HG02571 (cell line): Measurements from ENCODE around the gene MAST4.

Source experiments
- ATAC-seq: cut with Tn5 transposase; IDR thresholded peaks from one replicate; pipeline ENCODE4 v1.9.1; 2021; ENCODE audit warnings: mild to moderate bottlenecking, moderate library complexity; ENCODE audit not compliant: unreplicated experiment

Gene MAST4

DNA sequence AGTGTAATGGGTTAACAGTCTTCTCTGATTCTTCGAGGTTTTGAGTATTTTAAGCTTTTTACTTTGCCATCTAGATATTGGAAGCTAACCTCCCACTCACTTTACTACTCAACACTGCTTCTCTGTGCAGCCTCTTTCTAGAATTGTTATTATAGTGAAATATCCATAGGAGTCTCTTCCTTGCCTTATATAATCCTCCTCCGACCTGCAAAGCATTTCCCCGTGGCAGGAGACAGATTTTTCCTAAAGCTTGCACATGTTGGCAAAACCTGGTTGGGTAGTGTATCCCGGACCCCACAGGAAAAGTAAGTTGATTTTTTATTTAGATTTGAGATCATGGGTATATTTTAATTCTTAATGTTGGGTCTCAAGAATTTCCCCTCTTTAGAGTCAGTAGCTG, 351.3 kb downstream of the MAST4 start:
- ATAC-seq, result no peak

DNA sequence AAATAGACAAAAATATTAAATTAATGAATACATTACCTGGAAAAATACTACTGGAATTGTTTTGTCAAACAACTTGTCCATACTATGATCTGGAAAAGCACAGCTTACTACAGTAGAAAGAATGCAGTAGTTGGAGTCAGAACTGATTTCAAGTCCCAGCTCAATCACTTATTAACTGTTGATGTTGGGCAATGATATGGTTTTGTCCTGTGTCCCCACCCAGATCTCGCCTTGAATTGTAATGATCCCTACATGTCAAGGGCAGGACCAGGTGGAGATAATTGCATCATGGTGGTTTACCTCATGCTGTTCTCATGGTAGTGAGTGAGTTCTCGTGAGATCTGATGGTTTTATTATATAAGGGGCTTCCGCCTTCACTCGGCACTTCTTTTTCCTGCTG, 352.9 kb downstream of the MAST4 start:
- no peak for ATAC-seq

DNA sequence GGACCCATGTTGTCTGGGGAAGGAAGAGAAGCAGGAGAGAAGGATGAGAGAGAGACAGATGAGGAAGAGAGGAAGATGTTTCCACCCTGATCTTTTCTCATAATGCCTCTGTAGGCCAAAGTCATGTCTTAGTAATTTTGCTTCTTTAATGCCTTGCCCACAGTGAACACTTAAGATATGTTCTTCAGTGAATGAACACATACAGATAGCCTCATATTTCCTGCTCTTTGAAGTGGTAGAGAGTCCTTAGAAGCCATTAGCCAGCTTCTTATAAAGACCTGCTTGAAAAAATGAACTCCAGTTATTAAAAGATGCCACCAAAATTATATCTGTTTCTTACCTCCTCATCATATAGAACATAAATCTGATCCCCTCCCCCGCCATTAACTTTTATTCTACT, 356.0 kb downstream of the MAST4 start:
- ATAC-seq, result no peak

DNA sequence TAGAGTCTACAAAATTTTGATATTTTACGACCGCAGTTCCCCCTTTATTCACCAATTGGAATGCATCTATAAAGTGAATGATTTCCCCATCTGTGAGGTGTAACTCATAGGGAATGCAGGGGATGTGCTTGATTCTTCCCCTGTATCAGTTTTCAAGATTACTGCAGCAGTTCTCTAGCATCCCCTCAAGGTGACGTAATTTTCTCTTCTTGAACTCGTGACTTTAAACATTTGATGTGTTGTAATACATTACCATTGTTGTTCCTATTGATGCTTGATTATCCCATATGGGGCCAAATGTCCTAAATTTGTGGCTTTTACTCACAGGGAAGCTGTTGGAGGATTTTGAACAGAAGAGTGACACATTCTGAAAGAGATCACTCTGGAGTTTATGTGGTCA, 360.2 kb downstream of the MAST4 start:
- ATAC-seq, result no peak

DNA sequence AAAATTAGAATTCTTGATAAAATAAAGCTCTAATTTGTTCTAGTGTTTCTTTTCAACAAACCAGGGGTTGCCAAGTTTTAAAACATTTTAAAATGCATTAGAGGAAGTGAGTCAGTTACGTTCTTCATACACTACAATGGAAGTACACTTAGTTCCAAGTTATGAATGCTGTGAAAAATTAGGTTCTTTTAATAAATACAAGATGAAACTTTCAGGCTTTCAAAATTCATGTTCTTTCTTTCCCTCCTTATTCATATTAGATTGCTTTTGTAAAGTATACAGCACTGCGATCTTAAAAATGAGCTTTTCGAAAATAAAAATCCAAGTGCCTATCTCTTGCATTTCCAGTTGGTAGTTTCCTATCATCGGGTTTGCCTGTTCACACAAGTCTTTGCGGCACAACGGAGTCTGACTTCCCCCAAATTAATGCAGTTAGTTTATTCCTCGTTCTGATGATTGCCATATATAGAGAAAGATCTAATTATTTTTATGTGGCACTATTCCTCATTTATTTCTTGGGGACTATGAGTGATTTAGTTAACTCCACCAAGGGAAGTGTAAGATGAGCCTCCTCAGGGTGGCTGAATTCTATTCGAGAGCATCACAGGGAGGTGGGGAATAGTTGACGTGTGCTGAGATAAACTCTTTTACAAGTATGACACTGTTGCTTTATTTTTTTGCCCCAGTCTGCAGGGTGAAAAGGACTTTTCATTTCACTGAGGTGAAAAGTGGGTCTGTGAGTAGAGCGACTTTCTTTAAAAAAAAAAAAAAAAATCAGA, 362.2 kb downstream of the MAST4 start:
- no peak for ATAC-seq

DNA sequence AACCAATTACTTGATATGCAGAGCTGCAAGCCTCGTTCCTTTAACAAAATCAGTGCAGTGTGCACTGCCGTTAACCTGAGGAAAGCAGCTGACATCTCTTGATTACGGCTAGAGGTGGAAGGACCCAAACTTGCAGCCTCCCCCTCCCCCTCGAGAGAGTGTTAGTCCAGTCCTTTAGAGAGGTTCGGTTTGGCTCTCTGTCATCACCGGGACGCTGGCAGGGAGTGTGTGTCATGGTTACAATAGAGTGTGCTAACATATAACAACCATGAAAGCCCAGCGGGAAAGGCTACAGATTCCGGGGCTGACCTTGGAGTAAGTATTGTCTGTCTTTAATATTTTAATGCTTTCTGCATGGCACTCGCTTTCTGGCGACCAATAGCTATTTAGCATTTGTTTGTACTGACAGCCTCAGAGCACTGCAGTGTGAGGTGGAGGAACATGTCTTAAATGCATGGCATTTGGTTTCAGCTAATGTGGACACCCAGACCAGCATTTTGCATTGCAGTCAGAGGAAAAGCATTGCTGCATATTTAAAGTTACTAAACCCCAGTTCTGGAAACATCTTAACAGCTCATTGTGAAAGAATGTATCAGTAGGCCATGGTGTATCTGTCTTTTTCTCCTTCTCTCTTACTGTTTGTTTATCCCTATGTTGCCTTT, 362.9 kb downstream of the MAST4 start:
- ATAC-seq, result no peak

DNA sequence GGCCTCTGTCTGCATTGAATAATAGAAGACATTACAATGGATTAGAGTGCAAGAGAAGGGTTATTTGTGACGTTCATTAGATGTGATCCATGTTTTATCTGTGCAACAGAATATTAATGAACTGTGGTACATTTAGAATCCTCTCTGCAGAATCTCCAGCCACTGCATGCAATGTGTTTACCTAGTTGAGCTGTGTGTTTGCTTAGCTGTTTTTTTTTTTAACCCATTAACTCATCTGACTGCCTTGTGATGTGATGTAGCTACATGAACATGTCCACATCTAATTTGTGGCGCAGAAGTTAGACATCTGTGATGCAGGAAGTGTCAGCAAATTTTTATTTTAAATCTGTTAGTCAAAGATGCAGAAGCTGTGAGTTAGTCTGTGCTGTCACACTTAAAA, 363.5 kb downstream of the MAST4 start:
- no peak for ATAC-seq

DNA sequence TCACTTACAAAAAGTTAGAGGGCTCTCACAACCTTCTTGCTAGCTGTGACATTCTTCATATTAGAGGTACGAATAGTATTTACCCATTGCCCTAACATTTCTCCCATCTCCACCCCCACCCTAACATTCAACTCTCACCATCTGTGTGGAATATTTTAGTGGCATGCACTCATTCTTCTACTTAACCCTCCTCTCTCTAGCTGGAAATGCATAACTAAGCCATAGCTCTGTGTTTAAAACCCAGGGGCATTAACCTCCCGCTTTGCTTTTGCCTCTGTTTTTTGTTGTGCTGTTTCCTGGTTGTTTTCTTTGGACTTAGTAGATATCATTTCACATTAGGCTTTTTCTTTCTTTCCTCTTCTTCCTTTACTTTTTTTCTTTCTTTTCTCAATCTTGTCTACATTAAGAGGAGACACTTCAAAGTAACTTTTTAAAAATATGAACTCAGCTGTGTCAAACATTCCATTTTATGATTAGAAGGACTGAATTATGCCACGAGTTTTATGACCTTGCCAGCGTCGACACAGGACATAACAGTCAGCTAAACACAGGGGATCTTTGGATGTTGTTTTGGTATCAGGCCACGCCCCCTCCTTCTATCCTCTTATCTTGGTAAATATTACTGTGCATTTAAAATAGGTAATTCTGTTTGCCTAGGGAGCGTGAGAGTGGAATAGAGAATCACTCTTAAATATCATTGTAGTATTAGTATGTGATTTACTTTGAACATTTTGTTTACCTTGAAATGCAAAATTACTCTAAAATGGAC, 364.4 kb downstream of the MAST4 start:
- no peak for ATAC-seq

DNA sequence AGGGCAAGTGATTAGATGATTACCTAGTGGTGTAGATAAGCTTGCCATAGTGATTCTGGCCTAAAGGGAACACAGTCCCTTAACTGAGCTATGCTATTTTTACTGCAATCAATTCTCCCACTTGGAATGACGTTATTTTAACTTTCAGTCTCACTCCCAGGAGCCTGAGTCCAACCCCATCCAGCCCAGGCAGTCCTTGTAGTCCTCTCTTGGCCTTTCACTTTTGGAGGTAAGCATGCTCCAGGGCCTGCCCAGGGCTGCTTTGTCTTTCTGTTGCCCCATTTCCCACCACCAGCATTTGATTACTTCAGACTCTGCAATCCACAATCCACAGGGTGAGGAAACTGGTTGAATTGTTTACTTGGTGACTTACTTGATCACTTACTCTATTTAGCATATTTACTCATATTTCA, 367.4 kb downstream of the MAST4 start:
- ATAC-seq, result no peak

DNA sequence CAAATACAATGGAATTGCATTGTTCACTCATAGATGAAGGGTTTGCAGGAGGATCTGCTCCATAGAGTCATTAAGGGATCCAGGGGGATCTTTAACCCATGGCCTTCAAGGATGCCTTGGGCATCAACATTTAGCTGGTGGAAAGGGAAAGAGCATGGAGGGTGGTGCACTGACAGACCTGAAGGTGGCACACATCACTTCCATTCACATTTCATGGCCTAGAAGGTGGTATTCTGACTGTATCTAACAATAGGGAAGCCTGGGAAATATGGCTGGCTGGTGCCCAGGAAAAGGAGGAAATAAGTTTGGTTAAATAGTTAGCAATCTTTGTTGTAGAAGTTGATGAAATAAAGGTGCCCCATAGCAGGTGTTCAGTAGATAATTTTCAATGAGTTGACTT, 370.2 kb downstream of the MAST4 start:
- ATAC-seq, result no peak

DNA sequence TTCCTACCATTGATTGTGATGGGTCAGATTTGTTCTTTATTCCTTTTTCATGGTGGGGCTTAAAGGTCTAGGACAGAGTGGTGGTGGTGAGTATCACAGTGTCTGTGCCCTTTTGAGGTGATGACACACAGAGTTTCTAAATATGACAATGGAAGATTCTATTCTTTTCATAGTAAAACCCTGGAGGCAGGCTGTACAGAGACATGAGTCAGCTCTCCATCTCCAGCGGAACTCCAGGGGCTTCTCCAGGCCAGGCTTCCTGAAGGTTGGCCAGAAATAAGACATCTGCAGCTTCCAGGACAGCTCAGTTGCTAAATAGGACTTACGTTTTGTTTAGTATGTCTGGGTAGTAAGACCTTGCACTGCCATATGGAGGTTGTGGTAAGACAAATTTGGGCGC, 370.9 kb downstream of the MAST4 start:
- ATAC-seq, result no peak

DNA sequence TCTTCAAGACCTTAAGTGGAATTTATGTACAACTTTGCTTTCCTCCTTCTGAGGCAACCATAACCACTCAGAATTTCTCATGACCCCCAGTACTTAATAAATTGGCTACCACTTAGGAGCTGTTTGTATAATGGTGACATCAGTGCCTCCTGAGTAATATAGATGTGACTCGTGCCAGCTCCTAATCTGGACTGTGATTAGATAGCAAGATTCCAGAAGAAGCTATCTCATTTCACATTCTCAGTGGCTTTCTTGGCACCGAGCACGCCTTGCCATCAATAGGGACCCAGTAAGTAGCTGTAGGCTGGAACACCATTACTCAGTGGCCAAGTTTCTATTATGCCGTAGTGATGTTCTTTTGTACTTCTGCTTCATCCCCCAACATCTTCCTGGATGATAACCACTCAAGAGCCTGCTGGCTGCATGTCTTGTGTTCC, 371.7 kb downstream of the MAST4 start:
- no peak for ATAC-seq

DNA sequence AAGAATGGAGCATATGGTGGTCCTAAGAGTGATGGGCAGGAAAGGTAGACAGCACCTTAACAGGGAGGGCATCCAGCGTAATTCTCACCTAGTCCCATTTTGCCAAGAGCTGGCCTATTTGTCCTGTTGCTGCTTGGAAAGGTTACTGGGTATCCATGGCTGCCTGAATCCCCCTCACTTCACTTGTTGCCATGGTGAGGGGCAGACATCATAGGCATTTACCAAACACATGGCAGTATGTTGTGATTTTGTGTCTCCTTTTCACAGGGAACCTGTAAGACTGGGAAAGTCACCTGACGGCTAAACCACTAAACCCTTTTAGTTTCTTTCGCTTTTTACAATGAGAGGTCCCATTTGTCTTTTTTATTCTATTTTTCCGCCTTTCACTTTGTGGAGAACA, 373.3 kb downstream of the MAST4 start:
- ATAC-seq, result no peak

DNA sequence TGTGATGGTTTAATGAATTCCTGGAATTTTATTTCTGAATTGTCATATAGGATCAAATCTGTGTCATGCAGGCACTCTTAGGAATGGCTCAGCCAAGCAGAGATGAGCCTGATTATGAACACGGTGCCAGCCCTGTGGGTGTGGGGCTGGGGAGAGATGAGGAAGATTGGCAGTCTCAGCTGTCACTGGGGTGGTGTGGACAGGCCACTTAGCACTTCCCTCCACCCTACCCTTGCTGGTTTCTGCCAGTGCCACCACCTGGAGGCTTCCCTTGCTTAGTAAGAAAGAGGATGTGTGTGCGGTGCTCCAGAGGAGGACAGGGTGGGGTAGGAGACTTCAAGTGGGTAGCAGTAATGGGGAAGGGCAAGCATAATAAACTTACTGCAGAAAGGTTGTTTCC, 373.8 kb downstream of the MAST4 start:
- no peak for ATAC-seq

DNA sequence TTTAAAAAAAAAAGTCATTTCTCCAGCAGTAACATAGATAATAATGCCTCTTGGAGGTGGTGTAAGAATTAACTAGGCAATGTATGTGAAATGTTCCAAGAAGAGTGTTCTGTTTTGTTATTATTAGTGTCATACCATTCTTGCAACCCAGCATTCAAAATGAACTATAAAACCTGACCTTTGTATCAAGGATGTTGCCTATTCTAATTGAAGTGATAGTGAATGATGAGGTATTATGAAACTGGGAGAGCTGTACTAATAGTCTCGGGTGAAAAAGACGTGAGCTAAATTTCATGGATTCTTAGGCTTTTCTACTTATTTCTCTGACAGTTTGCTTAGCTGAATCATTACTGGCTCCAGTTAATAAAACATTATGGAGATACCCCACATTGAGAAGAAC, 375.8 kb downstream of the MAST4 start:
- ATAC-seq, result no peak

DNA sequence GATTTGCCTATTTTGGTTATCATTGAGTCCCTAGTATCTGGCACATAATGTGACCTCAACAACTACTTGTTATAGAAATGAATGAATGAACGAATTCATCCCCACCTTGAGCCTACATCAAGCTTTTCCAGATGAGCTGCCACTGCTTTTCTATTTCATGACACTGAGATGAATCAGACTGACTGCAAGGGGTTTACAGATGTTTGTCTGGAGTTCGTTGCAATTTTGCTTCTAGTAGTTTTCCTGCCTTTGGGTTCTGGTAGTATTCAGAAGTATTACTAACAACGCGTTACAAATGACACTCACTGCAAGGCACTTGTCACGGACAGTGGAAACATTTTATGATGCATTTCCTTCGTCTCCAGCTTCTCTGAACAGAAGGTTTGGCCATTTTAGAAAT, 378.1 kb downstream of the MAST4 start:
- ATAC-seq, result no peak

DNA sequence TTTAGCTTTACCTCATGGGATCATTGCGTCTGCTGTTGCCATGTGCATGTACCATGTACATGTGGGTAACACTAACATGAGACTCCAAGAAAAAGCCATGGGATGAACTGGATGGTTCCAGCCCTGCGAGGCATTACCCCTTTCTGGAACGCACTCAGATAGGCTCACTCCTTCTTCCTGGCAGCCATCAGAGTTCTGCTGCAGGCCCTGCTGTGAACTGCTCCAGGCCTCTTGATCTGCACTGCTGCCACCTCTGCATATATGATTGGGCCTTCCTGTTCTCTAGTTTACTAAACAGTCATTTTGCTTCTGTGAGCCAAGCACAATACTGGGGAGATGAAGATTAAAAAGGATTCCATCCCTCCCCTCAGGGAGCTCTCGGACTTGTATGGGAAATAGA, 379.9 kb downstream of the MAST4 start:
- no peak for ATAC-seq

DNA sequence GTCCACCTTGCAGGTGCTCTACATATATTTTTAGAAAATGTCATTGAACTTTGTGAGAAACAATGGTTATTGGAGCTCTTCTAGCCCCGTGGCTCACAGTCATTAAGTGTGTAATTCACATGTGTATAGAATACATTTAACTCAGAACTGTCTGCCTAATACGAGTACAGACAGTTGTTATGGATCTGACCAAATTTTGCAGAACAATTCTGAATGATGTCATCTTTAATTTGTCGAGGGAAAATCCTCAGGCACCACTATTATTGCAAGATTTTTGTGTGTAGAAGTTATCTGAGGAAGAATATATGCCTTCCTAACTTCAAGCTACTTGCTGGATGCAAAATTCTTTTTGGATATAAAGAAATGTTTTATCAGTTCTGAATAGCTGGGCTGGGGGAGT, 383.5 kb downstream of the MAST4 start:
- ATAC-seq, result no peak

DNA sequence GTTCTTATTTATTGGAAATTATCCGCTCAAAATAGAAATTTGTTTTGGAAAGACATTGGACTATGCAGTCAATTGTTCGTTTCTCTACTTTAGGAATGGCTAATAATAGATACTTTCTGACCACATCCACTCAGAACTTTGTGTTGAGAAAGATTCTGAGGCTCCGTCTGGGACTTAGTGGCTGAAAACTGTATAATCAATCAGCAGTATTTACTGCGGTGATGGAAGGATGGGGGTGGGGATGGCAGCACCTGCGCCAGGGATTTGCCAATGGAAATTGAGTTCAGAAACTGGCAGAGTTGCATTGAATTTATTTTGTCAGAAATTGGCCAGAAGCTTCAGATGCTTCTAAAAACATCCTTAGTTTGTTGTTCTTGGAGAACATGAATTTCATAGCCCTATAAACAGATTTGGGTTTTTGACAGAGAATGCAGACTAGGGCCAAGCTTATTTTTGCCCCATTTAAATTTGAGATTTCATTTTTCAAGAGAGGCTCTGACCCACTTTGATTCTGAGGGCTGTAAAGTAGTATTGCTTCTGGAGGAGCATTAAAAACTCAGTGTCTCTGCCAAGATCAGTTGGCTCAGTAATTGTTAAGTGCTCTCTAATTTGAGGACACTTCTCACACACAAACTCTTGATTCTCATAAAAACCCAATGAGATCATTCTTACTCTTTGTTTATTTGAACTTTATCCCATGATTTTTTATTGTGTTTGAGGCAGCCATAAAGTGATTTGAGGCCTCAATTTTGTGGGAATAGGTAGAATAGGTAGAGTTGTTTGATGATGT, 385.3 kb downstream of the MAST4 start:
- ATAC-seq, result no peak

DNA sequence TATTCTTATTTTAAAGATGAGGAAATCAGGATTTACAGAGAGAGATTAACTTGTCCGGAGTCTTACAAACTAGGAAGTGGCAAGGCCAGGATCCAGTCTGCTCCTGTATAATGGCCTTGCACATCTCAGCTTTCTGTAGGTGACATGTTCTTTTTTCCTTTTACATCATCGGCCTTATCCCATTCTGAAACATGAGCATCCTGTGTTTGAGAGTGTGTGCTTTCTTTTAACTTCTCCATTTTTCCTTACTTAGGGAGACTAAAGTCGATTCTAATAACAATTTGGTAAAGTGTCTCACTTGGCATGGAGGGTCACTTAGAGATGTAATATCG, 385.8 kb downstream of the MAST4 start:
- ATAC-seq, result no peak

DNA sequence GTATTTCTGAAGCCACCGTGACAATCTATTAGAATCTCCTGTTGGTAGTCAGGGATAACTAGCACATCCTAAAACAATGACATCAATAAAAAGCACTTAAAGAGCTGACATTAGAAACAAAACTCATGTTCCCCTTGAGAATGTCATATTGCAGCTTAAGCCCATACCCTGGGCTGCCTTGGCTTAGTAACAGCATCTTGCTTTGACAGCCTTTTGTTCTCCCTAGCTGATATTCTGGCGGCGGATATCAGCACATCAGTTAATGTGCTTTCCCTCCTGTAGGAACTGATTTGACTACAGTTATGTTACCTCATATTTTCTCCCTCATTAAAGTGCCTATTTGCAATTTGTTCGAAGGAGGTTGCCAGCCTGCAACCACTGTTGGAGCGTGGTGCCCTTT, 386.3 kb downstream of the MAST4 start:
- no peak for ATAC-seq
